ENCODE data around the gene PRR35. TPM values are rescaled to one million over a fixed set of nuclear protein-coding genes. Genes with fewer than 3 reads are reported as not detected.

Gene PRR35
- total RNA-seq = 0.11 TPM in 1 of 2 replicates, not detected in the other

DNA sequence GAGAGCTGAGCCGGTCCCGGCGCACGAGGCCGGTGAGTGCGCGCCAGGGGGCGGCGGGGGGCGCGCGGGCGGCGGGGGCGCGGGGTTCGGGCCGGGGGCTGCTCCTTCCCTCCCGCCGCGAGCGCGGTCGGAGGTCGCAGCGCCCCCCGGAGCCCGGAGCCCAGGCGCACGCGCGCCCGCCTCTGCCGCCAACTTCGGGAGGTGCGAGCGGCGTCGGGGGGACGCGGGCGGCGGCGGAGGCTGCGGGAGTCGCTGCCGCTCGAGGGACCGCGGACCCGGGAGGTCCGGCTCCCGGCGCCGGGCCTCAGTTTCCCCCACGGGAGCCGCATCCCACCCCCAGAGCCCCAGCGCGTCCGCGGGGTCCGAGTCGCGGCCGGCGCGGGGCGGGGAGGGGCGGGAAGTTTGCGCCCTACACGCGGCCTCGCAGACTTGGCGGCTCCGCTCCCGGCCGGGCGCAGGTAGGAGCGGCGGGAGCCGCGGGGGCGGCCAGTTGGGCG, at the start of gene PRR35:
Gene PRR35, plus strand, starts transcription at position 191 of the 497 bp plus-strand sequence. CDS start 2,901 bp downstream, outside the sequence.

DNA sequence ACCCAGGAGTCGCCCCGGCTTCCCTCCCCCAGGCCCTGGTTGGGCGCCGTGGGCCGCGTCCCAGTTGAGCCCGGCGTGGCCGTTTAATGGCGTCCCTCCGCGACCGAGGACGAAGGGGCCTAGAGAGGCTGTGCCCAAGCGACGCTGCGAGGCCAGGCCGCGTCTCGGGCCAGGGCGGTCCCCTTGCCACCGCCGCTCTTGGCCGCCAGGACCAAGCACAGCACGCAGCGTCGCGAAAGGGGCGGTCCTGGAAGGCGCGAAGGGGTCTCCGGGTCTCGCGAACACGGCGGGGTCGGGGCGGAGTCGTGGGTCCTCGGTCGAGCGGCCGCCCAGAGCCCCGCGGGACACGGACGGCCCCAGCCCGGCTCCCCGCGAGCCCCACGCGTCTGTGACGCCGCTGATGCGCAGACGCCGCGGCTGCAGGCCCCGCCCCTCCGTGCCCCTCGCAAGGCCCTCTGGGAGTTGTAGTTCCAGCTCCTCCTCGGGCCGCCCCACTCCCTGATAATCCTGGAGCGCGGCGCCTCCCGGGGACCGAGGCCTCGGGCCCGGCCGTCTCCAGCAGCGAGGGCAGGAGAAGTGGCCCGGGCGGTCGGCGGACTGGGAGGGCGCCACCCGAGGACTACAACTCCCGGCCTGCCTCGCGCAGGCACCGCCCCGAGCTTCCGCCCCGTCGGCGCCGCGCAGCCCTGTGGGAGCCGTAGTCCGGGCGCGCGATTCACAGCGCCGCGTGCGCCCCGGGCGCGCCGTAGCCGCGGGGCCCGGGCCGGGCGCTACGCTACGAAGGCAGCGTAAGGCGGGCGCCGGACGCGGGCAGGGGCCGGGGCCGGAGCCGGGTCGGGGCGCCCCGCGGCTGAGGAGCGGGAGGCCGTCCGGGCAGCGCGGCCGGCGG, 32.9 kb upstream of the PRR35 start, which contains the start of gene CAPN15:
Gene CAPN15, plus strand, starts transcription at position 698 of the 889 bp plus-strand sequence. CDS start 19,127 bp downstream, outside the sequence.

DNA sequence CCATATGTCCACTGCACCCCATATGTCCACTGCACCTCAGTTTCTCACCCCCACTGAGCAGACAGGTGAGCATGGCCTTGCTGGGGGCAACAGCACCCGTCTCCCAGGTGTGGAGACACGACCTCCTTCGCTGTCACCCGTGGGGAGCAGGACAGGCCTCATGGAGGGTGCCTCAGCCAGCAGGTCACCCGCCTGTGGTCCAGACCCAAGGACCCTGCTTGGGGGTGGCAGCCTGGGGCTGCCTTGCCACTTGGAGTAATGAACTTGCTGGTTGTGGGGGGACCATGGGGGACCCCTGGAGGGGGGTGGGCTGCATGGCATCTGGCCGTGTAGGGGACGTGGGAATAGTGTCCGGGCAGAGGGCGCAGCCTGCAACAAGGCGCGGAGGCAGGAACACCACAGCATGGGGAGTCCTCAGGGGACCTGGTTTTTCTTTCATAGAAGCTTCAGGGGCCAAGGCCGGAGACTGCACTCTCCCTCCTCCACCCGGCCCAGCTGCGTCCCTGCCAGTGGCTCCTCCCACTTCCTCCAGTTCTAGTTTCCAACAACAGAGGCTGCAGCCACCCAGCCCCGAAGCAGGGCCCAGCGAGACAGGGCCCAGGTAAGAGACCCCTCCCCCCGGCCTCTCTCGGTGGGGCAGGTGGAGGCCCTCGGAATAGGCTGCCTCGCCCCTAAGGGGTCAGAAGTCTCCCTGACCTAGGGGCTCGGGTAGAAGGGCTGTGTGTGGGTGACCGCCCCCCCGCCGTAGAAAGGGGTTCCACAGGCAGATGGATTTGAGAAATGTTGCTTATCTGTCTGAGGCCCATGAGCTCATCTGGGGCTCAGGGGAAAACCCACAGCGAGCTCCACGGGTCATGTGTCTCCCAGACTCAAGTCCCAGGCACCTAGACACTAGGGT, 6.5 kb downstream of the PRR35 start, which contains the start of gene NHLRC4:
Gene NHLRC4, plus strand, starts transcription at position 531 of the 898 bp plus-strand sequence. CDS start 1,043 bp downstream, outside the sequence.

DNA sequence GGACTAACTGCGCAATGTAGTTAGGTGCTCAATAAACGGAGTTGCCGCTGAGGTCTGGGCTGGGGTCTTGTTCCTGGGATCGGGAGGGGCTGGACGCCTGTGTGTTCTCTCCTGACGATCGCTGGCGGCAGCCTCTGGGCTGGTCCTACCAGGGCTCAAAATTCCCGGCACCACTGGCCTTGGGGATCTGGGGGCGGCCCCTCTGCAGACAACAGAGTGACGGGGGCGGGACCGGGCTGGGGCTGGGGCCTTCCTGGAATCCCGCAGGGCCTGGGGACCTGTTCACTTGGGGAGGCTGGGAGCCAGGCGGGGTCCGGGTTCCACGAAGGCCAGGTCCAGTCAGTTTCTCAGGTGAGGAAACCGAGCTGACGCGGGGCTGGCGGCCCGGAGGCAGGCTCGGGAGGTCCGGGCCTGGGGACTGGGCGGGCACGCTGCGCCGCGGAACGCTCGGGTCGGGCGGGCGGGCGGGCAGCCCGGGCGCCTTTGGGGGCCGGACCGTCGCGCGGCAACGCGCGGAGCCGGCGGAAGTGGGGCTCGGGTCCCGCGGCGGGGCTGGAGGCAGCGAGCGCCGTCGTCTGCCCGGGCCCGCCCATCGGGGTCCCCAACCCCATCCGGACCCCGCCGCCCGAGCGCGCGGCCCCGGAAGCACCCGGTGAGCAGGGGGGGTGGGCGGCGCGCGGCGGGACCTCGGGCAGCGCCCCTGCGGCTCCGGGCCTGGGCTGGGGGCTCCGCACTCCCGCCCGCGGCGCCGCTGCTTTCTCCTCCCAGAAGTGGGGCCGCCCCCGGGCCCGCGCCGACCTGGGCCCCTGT, 9.5 kb downstream of the PRR35 start, which contains the start of gene PIGQ:
Gene PIGQ, plus strand, starts transcription at position 524 of the 810 bp plus-strand sequence. CDS start 4,107 bp downstream, outside the sequence.

DNA sequence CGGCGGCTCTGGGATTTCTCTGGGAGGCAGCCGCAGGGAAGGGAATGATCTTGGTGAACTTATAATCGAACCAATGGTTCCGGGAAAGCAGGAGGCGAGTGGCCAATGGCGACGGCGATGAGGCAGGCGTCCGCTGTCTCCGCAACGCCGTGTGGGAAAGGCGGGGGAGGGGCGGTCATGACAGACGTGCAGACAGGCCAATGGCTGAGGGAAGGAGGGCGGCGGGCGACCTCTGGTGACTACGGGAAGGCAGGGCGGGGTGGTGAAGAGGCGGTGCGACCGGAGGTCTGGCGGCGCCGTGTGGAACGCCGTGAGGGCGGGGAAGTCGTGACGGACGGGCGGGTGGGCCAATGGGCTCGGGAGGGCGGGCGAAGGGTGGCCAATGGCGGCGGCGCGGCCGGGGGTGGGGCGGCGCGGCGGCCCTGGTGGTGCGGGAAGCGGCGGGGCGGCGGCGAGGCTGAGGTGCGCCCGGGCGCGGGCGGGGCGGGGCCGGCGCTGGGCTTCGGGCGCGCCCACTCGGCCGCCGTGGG, 29.5 kb downstream of the PRR35 start, which contains the start of gene RAB40C:
Gene RAB40C, plus strand, starts transcription at position 409 of the 530 bp plus-strand sequence. CDS start 226 bp downstream, outside the sequence.

Small RNAs within 50 kb of the gene (small RNA-seq; reads per million reads assigned to genes)
- gene MIR3176 = not detected
- 1.8 reads per million, percentile 67 among the genes with 10 or more reads in this experiment for gene MIR5587
- gene Z98883.1 = not detected

Other genes starting within 250 kb of the PRR35 start
- 14.2 and 15.1 TPM in 2 replicates for gene AXIN1, start 207.7 kb upstream of the PRR35 start, total RNA-seq
- 51.3 and 58.4 TPM in 2 replicates for gene MRPL28, start 189.9 kb upstream of the PRR35 start, total RNA-seq
- gene PGAP6, start 178.4 kb upstream of the PRR35 start, total RNA-seq = 32.4 and 33.2 TPM in 2 replicates
- 57.4 and 61.4 TPM in 2 replicates for gene NME4, start 163.2 kb upstream of the PRR35 start, total RNA-seq
- gene DECR2, start 158.5 kb upstream of the PRR35 start, total RNA-seq = 10.2 and 10.5 TPM in 2 replicates
- gene RAB11FIP3, start 134.7 kb upstream of the PRR35 start, total RNA-seq = 21.3 and 24.6 TPM in 2 replicates
- 24.6 and 26.3 TPM in 2 replicates for gene CAPN15, start 32.7 kb upstream of the PRR35 start, total RNA-seq
- gene NHLRC4, start 6.6 kb downstream of the PRR35 start, total RNA-seq = 0.43 and 0.65 TPM in 2 replicates
- gene PIGQ, start 9.6 kb downstream of the PRR35 start, total RNA-seq = 17.6 and 22.3 TPM in 2 replicates
- 9.5 and 9.8 TPM in 2 replicates for gene RAB40C, start 29.7 kb downstream of the PRR35 start, total RNA-seq
- gene WFIKKN1, start 70.6 kb downstream of the PRR35 start, total RNA-seq = 0.11 and 0.13 TPM in 2 replicates
- 64.2 and 79.6 TPM in 2 replicates for gene METTL26, start 75.9 kb downstream of the PRR35 start, total RNA-seq
- gene MCRIP2, start 81.4 kb downstream of the PRR35 start, total RNA-seq = 9.1 and 12.9 TPM in 2 replicates
- 8.8 and 9.4 TPM in 2 replicates for gene WDR90, start 89.0 kb downstream of the PRR35 start, total RNA-seq
- 24.3 and 25.2 TPM in 2 replicates for gene RHOT2, start 107.7 kb downstream of the PRR35 start, total RNA-seq
- 0.65 and 1.2 TPM in 2 replicates for gene RHBDL1, start 115.3 kb downstream of the PRR35 start, total RNA-seq
- 75.1 and 78.9 TPM in 2 replicates for gene STUB1, start 120.0 kb downstream of the PRR35 start, total RNA-seq
- gene JMJD8, start 123.9 kb downstream of the PRR35 start, total RNA-seq = 39.9 and 45.1 TPM in 2 replicates
- gene WDR24, start 130.0 kb downstream of the PRR35 start, total RNA-seq = 6.0 and 7.6 TPM in 2 replicates
- gene FBXL16, start 145.4 kb downstream of the PRR35 start, total RNA-seq = under 0.01 and 0.11 TPM in 2 replicates
- 39.6 and 40.2 TPM in 2 replicates for gene METRN, start 154.7 kb downstream of the PRR35 start, total RNA-seq
- 16.9 and 18.2 TPM in 2 replicates for gene ANTKMT, start 160.8 kb downstream of the PRR35 start, total RNA-seq
- 0.97 and 1.3 TPM in 2 replicates for gene CCDC78, start 166.0 kb downstream of the PRR35 start, total RNA-seq
- 6.1 and 10.2 TPM in 2 replicates for gene HAGHL, start 166.7 kb downstream of the PRR35 start, total RNA-seq
- gene CIAO3, start 180.6 kb downstream of the PRR35 start, total RNA-seq = 19.5 and 26.3 TPM in 2 replicates
- 0.32 and 5.9 TPM in 2 replicates for gene MSLN, start 200.3 kb downstream of the PRR35 start, total RNA-seq
- gene RPUSD1, start 228.0 kb downstream of the PRR35 start, total RNA-seq = 15.8 and 16.6 TPM in 2 replicates
- 3.3 and 5.4 TPM in 2 replicates for gene CHTF18, start 228.2 kb downstream of the PRR35 start, total RNA-seq
- gene GNG13, start 240.3 kb downstream of the PRR35 start, total RNA-seq = not detected in 2 replicates